CD4-positive, alpha-beta T cell treated with Interleukin-10 for 1 hour (primary cell): ENCODE measurements around the gene UGT8.
A peak's percentile ranks its signal among the peaks of the same experiment; 100 is the strongest.
"Not testable (repeated sequence)": the region's sequence is repeated elsewhere in the genome, so short reads cannot be mapped to it uniquely, and the experiment has no call there.

ENCODE experiments used
- DNase-seq: peaks from one replicate; pipeline ENCODE4 v3.0.0-alpha.2; 2020

UGT8 gene

DNA sequence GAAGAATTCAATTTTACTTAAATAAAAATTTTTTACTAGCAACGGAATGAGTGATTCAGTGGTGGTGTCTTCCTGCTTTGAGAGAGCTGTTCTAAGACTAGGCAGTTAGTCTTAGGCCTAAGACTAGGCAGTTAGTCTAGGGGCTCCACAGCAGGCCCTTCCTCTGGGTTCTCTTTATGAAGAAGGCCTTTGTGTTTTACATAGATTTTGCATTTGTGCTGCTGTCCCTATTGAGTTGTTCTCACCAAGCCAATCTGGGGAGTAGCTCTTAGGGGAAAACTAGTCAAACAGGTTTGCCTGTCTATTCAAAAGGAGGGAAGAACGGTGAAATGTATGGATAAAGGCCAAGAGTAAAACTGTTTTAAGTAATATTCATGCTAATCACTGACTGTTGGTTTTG lies 7.6 kb downstream of the UGT8 start:
- no peak for DNase-seq

GRCh38 chr4:114607056-114607455 lies 8.4 kb downstream of the UGT8 start:
- no peak for DNase-seq

GRCh38 chr4:114613560-114613959 lies 15.0 kb downstream of the UGT8 start:
- no peak for DNase-seq

DNA sequence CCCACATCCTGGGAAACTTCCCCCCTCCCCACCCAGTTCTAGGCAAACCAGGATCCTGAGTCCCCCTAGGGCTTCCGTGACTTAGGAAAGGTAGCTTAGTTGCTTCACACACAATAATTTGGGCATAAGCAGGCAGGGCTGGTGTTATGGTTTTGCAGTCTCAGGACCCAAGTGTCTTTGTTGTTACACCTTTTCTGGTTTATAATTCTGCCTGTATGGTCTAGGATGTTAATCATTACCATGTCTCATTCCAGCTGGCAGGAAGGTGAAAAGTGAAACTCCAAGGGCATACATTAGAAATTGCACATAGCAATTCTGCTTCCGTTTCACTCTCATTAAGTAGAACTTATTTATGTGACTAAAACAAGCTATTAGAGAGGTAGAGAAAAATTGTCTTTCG lies 16.8 kb downstream of the UGT8 start:
- no peak for DNase-seq

DNA sequence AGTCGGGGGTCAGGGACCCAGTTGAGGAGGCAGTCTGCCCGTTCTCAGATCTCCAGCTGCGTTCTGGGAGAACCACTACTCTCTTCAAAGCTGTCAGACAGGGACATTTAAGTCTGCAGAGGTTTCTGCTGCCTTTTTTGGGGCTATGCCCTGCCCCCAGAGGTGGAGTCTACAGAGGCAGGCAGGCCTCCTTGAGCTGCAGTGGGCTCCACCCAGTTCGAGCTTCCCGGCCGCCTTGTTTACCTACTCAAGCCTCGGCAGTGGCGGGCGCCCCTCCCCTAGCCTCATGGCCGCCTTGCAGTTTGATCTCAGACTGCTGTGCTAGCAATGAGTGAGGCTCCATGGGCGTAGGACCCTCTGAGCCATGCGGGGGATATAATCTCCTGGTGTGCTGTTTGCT lies 17.4 kb downstream of the UGT8 start:
- not testable (repeated sequence) for DNase-seq

- no peak for DNase-seq
Measured at GRCh38 chr4:114626196-114626595, 27.6 kb downstream of the UGT8 start.

DNA sequence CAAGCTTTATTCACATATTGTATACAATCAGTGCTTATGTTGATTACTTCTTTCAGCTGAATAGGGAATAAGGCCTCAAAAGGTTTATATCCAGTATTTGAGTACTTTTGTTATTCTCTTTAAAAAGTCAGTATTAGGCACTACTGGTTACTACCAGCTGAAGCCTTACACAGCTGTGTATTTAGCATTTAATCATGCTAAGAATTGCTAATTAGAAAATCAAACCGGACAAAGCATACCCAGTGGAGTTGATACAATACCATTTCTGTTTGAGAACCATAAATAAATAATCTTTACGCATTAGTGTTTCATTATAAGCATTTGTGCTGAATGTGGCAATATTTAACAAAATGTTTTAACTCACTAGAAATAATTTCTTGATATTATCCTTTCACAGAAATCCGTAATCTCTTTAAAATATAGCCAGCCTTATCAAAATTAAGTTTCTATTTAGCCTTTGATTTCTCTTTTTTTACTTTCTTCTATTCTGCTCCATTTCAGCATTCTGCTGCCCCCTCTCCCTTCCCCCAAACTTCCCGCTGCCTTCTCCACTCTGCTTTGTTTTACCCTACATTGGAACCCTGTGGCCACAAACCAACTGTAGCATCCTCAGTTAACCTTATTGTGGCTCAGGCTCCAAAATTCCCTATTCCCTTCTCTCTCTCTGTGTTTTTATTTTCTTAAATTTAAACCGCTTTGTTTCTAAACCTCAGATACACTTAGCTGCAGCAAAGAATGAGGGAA lies 37.8 kb downstream of the UGT8 start:
- DNase-seq = no peak

- no peak for DNase-seq
Measured at GRCh38 chr4:114642173-114642780, 43.7 kb downstream of the UGT8 start.

DNA sequence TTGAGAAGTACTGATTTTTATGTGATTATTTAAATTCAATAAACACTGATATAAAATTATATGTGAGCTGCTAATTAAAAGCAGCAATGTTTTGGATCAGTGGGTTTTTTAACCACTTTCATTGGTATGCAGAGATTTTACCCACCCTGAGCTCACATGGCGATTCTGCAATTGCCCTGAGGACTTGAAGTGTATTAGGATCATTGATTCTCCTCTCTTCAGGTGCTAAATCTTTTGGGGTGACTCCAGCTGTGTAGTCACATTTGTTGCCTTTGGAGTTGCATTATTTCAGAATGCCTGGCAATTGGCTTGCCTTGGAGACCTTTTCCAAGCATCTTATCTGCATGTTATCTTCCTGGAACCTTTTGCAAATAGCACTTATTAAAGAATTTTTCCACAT lies 51.3 kb downstream of the UGT8 start:
- no peak for DNase-seq

DNA sequence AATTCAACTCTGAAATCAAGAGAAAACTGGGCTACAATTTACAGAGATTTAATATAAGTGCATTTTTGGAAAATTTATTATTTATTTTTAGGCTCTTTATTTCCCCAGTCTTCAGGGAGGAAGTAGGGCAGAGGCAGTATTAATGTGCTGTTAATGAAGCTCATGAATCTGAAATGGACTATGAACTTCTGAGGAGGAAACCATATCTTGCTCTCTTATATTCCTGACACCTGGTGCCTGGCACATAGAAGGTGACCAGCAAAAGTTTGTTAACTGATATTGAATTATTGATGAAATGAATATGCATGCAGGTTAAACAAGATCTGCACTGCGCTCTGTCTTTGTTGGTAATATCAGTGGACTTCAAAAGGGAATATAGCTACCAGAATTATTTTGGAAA lies 55.1 kb downstream of the UGT8 start:
- DNase-seq = no peak

DNA sequence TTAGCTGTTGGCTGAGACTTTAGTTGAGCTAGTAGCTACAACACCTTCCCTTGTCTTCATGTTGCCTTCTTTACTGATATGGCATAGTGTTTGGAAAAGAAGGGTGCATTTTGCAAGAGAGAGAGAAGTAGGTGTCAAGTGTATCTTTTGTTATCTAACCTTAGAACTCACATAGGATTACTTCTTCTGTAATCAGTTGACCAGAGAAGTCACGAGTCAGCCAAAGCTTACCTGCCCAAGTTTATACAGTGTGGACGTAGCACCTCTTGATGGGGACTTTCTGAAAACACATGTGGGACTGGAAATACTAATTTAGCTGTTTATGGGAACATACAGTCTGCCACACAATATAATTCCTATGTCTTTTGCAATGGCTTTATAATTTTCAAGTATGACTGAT lies 56.0 kb downstream of the UGT8 start:
- no peak for DNase-seq

GRCh38 chr4:114658179-114658578 lies 59.6 kb downstream of the UGT8 start:
- no peak for DNase-seq

DNA sequence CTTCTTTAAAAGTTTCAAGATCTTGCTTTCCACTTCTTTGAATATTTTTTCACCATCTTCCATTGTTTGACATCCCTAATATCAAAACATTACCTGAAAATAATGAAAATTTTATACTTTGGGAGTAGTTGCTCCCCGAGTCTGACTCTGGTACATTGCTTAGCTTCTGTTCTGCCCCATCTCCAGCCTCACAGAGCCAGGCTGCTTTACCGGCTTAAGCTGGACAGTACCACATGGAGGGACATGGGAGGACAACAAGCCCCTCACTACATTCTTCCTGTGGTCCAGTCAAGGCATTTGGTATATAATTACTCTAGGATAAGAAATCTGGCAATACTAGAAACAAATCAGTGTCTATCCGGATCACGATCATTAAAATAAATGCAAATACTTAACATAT lies 60.2 kb downstream of the UGT8 start:
- no peak for DNase-seq

- peak; percentile 40 for DNase-seq
Measured at GRCh38 chr4:114659386-114660008, 60.9 kb downstream of the UGT8 start.

DNA sequence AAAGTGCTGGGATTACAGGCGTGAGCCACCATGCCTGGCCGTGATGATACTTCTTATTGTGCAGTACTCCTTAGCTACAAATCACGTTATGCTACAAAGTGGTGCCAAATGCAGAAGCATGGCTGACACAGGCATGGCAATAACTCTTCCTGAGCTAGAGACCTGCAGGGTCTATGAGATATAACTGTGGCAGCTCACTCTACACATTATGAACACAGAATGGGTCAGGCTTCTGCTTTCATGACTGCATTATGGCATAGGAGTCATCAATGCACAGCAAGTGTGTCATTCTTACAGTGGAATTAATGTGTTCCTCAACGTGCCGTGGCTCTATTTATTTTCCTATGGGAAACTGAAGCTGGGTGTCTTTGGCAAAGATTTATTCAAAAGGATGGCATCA lies 64.5 kb downstream of the UGT8 start:
- DNase-seq = no peak

DNA sequence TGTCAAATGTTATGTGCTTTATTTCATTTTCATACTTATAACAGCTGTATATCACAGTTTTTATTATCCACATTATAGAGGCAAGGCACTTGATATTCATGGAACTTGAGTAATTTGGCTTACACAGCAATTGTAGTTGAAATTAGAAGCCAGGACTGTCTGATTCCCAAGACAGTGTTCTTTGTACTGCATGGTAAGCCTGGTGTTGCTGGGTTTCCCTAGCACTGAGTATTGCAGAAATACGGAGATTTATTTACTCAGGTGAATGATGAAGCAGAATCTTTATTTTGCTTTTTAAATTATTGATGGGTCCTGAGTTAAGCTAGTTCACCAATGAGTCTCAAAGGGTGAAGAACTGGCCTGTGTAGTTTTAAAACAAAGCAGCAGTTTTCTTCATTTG lies 70.0 kb downstream of the UGT8 start:
- no peak for DNase-seq

DNA sequence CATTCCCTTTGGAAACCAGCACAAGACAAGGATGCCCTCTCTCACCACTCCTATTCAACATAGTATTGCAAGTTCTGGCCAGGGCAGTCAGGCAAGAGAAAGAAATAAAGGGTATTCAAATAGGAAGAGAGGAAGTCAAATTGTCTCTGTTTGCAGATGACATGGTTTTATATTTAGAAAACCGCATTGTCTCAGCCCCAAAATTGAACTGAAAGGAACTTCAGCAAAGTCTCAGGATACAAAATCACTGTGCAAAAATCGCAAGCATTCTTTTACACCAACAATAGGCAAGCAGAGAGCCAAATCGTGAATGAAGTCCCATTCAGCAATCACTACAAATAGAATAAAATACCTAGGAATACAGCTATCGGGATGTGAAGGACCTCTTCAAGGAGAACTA lies 72.1 kb downstream of the UGT8 start:
- not testable (repeated sequence) for DNase-seq

- DNase-seq = no peak
Measured at GRCh38 chr4:114673306-114673705, 74.7 kb downstream of the UGT8 start.

DNA sequence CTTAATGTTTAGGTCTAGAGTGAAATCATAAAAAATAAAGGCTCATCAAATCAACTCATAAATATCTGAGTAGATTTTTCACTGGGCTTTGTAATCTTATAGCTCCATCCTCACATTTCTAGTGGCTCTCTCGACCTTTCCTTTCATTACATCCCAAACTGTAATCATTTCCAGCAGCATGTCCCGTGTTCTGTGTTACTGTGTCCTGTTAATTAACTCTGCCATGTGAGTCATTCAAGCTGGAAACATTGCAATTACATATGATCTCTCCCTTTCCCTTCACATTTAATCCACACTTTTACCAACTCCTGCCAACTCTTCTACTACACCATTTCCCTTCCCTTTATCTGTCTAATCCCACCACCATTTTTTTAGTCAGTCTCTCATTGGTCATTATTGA lies 75.5 kb downstream of the UGT8 start:
- no peak for DNase-seq

GRCh38 chr4:114677346-114677979 lies 78.9 kb downstream of the UGT8 start:
- DNase-seq = no peak

DNA sequence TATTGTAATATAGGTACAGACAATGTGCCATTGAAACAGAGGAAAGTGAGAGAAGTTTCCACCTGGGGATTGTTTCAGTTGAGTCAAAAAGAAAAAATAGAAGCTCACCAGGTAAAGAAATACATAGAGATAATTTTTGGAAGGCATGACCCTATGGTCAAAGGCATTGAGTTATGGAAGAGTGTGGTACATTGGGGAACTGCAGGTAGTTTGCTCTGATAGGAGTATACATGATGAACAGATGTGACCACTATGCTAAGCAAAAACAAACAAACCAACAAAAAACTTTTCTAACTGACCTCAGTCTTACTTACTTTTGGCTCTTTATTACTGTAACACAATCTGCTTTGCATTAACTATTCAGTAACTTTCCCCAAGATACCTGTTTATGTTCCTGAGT lies 85.9 kb downstream of the UGT8 start:
- DNase-seq = no peak

DNA sequence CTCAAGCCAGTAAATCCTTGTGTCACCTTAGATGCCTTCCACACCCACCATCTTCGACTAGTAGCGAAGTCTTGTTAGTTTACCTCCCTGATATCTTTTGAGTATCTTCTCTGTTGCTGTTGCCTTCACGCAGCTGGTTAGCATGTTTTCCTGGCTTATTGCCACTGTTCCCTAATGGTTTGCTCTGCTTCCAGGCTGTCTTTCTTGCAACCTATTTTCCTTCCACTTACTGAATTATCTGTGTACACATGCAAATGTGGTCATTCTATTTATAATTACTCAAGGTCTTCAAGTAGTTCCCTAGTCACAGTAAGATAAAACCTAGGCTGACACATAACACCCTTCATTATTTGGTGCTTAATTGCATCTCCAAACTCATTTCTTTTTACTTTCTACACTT lies 89.5 kb downstream of the UGT8 start:
- DNase-seq = no peak

- DNase-seq = no peak
Measured at GRCh38 chr4:114690571-114690970, 92.0 kb downstream of the UGT8 start.

GRCh38 chr4:114691865-114692264 lies 93.3 kb downstream of the UGT8 start:
- DNase-seq = no peak
